Measurements from ENCODE around the gene PLCB2.
A peak's percentile ranks its signal among the peaks of the same experiment; 100 is the strongest.

Gene PLCB2

DNA sequence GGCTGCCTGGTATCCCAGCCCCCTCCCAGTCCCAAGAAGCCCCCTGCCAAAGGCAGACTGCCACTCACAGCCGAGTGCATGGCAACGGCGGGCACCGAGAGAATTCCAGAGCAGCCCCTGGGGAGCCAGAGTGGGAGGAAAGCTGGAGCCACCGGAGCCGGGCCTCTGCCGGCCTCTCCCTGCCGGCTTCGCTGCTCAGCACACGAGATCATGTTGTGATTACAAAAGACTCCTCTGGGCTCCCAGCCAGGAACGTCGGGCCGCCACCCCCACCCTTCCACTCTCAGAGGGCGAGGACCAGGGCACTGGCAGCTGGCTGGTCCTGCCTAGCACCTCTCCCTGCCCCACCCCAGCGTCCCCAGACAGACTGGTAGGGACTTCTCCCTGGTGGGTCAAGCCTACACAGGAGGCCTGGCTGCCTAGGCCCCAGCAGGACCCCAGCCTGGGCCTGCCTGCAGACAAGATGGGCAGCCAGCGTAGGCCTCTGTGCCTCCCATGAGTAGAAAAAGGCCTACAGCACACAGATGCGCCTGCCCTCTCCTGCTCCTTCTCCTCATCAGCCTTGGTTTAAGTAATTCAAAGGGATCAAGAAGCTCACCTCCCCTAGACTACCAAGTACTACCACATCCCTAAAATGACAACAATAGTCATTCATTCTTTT lies 33.1 kb upstream of the PLCB2 start, which contains the start of gene CCDC9B:
CCDC9B (minus strand) TSS at position 200 of the 661 bp plus-strand sequence; CDS start at position 80, 120 bp downstream.
- no peak for DNase-seq

DNA sequence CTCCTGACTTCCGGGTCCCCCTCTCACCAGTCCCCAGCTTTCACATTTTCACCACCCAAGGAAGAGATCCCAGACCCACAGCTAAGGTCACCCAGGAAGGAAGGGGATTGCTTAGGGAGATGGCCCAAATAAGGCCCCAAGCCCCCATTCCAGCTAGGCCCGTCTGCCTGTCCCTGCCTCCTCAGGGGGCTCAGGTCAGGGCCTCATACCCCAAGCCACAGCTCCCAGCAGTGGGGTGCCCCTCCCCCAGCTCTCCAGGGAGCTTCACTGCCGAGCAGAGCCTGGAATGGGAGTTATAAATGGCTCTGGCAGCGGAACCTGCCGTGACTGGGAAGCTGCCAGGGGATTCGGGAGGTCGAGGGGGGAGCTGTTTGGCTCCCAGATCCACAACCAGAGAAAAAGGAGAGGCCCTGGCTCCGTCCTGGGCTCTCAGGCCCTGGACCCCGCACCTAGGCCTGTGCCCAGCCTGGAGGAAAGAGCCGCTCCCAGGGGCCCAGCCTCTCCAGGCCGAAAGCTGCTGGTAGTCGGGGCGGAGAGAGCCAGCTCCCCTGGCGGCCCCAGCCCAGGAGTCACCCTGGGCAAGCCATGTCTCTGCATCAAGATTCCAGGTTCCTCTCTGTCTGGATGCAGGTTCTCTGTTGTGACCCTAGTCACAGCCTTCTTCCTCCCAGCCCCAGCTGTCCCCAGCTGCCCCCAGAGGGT lies 32.5 kb upstream of the PLCB2 start:
- DNase-seq = no peak

DNA sequence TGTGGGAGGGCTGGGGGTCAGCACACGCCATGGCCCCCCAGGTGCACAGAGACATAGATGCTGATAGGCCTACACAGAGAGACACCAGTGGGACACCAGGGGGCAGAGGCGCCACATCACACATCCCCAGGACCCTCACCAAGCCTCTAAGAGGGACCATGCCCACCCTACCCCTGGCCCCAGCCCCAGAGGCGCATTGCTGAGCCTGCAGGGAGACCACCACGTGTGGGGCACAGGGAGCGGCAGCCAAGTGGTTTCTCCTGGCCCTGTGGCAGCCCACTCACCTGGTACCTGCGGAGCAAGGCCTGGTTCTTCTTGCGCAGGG lies 31.8 kb upstream of the PLCB2 start:
- DNase-seq = no peak

DNA sequence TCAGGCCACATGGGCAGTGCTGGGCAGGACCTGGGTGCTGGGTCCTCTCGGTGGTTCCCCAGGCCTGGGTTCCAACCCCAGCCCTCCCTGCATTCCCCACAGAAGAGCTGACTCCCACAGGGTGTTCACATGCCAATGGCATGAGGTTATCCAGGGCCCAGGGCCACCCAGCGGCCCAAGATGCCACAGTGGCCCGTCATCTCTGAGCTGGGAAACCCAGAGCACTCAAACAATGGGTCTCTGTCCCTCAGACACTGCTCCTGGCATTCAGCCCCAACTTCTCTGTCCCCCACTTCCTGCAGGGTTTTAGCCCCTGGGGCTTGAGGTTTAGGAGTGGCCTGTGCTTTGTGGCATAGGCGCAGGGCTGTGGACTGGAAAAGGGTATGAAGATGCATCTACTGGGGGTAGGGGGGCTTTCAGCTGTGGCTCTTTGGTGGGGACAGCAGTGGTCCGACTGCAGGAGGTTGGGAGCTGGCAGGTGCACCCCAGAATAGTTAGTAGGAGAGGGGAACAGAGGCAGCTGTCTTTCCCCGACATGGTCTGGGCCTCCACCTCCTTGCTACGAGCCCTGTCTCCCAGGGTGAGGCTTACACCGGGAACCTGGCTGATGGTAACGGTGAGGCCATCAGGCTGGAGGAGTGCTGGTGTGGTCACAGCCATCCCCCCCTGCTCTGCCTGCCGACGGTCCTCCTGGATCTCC lies 31.3 kb upstream of the PLCB2 start:
- no peak for DNase-seq

DNA sequence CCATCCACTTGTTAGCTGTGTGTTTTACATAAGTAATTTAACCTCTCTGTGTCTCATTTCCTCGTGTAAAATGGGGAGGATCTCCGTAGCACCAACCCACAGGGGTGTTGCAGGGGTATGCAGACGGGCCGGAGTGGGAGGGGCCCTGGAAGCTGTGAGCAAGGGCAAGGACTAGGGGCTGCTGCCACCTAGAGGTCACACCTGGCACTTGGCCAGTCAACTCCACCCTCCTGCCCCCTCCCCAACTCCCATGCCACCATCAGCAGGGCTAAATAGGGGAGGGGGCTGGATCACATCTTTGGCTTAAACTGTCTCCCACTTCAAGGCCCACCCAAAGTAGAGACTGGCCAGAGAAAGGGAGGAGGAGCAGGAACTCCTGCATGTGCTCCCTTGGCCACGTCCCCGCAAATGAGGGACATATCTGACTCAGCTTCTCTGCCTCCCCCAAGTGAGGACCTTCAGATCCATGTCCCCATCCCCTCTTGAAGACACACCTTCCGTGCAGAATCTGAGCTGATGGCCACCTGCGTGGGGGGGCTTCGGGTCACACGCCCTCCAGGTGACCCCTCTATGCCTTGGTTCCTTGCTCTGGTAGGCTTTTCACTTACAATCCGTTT lies 30.4 kb upstream of the PLCB2 start:
- peak; percentile 70 for DNase-seq

DNA sequence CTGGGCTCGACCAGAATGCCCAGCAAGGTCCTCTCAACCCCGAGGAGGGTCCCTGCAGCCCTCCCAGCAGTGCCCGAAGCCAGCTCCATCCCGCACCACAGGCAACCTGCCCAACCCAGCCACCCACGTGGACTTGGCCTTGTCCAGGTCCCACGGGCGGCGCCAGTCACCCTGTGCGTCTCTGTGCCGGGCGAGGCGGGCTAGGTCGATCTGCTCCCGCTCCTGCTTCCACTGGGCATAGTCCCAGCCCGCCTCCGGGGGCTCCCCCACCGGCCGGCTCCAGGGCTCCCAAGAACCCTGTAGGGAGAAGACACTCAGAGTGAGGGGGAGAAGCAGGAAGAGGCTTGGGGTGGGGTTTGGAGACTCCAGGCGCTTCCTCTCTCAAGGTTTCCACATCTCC lies 29.9 kb upstream of the PLCB2 start:
- no peak for DNase-seq

DNA sequence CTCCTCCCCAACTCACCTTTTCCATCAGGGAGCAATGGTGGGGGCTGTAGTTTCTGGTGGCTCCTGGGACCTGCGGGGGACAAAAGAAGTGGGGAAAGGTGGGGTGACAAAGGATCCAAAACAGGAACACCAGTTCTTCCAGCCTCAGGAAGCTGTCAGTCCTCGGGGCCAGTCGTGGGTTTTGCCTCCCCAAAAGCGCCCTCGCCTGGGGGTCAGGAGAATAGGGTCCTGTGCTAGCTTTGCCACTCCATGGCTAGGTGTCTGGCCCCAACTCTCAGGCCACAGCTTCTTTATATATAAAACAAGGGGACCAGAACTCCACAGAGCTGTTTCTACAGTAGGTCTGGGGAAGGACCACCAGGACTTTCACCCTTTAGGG lies 29.0 kb upstream of the PLCB2 start:
- DNase-seq = no peak

DNA sequence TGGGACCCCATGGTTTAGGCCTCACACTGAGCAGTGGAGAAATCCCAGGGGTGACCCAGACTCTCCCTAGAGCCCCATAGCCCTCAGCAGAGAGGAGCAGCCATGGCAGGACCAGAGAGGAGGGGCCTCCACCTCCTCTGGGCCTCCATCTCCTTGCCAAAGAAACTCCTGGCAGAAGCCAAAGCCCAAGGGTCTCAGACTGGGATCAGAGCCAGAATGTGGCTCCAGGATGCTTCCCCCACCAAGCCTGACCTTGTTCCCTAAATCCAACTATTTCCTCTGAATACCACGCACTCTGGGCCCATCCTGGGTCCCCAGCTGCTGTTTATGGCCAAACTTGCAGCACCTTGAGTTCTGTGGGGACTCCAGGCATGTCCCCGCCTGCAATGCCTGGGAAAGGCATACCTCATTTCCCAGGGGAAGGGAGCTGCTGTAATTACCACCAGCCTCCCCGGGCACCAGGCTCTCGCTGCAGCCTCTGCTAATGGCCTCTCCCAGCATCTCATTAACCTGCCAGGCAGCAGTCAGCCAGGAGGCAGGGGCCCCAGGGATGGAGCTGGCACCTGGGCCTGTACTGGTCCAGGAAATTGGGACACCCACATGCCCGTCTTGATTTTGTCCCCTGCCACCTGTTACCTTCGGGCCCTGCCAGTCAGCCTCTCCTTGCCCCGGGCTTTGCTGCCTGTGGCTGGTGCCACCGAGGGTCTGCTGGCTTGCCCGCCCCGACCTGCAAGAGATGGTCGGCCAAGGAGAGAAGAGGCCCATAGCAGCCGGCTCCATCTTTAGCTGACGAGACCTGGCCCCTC lies 28.4 kb upstream of the PLCB2 start:
- DNase-seq = no peak

DNA sequence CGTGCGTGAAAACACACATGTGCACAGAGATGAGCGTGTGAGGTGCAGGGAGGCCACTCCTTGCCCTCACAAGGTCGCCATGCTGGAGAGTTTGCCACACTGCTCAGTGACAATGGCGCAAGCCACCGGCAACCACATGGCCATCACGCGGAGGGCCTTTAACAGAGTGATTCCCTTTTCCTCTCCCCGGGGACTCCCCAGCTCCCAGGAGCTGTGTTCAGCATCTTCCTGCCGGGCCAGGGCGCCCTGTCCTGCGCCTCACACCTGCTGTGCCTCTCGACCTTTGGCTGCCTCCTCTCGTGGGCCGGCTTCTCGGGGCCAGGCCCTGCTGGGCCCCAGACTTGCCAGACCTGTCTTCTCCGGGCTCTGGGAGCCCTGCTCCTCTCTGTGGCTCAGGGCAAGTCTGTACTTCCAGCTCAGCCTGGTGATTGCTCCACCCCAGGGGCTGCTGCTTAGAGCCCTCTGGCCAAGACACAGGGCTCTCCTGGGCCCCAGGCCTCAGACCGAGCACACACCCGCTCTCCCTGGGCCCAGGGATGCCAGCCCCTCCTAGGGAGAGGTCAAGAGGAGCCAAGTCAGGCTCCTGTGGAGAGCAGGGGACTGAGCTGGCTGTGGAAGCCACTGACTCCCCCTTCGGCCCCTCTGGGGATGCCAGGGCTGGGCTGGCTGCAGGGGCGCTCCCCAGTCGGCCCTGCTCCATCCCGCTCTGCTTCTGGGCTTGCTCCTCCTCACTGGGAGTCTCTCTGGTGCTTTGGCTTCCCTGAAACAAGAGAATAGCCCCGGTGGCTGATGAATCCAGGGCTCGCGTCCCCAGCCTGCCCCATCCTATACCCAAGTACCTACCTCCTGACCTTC lies 27.4 kb upstream of the PLCB2 start:
- no peak for DNase-seq

DNA sequence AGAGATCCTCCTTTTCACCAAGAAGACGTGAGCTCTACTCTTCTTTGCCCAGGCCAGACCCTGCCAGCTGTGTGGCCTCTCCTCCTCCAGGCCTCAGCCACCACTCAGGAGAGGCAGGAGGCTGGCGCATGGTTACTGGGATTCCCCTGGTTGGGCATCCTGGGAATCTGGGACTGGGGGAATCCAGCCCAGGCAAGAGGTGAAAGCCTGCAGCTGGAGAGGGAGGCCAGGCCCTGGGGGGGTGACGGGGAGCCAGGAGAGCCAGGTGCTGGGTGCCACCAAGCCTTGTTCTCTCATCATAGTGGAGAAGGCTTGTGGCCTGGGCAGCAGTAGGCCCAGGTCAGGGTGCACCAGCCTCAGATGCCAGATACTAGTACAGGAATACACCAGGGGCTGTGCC lies 26.8 kb upstream of the PLCB2 start:
- DNase-seq = no peak

DNA sequence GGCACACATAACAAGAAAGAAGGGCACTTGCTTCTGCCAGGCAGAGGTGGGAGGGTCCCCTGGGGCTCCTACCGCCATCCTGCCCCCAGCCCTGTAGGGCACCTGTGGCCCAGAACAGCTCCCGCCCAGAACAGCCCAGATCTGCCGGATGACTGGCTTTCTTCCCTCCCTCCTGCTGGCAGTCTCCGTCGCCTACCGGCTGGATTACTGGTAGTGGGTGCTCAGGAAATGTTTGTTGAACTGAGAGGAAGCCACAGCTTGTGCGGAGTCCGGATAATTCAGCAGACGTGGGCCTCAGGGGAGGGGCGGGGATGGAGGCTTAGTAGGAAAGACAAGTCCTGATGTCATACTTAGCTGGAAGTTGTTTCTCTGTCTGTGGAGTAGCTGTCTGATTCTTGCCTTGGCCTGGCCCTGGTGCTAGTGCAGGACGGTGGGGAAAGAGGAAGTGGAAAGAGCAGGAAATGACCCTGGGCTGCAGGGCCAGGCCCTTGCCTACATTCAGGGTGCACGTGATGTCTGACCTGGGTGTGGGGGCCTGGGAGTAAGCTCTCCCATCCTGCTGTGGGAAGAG lies 26.3 kb upstream of the PLCB2 start:
- no peak for DNase-seq

DNA sequence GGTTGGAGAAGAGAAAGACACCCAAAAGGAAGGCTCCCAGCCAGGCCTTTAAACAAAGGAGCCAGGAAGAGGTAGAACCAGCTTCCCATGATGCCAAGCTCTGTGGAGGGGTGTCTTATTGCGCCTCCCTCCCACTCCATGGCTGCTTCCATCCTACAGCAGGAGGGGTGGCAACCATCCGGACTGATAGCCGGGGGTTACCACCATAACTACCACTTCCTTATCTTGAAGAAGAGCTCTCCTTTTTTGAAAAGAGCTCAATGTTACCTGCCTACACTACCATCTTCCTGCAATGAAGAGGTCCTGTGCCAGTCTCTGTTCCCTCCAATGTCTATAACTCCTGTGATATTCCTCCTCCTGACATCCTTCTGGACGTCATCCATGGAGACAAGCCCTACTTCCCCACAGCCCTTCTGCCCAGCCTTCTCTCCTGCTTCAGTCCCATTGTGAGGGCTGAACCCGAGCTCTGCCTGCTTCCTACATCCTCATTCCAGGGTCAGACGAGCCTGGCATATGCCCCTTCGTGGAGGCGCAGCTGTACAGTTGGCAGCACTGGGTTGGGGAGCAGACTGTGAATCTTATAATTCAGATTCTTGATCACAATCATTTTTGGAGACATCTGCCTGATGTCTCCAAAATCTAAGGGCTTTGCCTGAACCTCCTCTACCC lies 24.5 kb upstream of the PLCB2 start:
- no peak for DNase-seq

DNA sequence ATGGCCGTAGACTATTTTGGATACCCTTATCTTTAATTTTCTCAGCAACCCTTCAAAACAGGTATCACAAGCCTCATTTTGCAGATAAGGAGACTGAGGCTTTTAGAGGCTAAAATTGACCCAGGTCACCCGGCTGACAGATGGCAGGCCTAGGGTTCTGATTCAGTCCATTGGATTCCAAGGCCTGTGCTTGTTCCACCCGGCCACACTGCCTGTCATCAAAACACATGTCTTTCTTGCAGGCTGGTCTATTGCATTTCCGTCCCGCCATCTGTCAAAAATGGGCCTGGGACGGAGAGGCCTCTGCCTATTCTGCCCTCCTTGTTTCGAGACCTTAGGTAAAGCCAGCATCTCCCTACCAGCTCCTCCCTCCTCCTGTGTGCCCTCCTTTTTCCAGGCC lies 23.9 kb upstream of the PLCB2 start:
- DNase-seq = no peak

DNA sequence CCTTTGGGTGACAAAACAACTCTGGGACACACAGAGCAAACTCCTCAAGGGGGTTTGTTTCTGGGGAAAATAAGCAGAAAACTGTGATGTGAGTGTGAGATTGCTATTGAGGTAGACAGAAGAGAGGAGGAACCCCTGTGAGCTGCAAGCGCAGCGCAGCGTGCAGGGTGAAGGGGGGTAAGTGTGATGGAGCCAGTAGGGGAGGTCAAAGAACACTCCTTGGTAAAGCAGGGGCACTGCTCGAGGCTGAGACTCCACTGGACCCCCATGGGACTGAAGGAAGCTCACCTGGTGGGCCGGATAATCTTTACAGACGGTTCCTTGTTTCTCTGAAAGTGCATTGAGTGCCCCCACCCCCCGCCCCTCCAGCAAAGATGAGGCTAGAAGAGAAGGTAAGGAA lies 23.3 kb upstream of the PLCB2 start:
- DNase-seq = no peak

DNA sequence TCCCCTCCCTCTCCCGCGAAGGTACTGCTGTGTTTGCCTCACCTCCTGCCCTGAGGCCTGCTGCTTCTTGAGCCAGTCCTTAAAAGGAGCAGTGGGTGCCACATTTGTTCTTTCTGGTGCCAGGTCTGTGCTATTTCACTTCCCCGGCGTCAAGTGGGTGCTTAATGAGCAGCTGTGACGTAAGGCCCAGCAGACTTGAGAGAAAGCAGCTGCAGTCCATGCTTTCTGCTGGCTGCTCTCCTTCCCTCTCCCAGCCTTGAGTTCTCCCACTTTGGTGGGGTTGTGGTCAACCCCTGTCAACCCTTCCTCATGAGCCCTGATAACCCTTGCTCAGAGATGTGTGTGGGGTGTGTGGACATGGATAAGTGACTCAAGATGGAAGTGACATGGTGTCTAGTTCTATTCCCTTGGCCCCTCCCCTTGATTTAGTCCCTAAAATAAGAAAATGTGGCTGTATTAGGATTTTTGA lies 22.7 kb upstream of the PLCB2 start:
- DNase-seq = no peak

DNA sequence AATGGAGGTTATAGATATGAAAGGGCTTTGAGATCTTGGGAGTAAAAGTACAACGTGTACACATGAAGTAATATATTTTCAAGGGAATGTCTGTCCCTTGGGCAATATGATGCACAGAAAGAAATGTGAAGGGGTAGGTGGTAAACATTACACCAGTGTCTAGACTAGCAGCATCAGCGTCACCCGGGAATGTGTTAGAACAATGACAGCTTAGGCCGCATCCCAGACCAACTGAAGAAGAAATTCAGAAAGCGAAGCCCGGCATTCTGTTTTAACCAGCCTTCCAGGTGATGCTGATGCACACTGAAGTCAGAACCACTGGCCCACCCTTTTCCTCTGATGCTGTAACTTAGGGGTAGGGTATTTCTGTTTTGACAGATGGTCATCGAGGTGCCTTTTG lies 22.1 kb upstream of the PLCB2 start:
- no peak for DNase-seq

DNA sequence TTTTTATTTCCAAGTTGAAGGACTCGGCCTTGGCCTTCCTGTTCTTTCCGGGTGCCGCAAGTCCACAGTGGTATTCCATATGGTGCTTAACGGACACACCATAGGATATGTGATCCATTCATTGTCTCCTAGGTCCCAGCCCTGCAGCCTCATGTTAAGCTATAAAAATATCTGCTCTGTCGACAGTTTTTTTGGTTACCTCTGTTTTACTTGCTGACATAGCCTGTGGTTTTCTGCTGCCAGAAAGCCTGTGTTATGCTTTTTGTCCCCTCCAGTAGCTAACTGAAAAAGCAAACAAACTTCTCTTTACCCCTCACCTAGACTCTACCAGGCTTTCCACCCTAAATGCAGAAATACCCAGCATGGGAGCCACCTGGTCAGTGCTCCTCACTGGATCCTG lies 21.0 kb upstream of the PLCB2 start:
- no peak for DNase-seq

DNA sequence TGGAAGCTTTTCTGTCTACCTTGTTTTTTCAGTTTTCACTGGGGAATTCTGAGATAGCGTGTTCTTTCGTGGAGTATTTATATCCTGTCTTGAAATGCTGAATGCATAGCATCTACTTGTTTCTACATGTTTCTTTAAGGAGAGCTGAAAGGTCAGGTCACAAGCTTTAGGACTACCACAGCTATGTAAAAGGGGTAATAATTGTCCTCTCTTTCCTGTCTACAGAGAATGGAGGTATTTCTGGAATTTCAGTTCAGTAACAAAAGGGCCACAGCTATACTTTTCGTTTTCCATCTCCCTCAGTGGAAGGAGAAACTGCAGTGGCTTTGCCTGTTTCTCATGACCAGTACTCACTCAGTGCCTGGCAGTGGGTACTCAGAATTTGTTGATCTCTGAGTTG lies 20.4 kb upstream of the PLCB2 start:
- no peak for DNase-seq

DNA sequence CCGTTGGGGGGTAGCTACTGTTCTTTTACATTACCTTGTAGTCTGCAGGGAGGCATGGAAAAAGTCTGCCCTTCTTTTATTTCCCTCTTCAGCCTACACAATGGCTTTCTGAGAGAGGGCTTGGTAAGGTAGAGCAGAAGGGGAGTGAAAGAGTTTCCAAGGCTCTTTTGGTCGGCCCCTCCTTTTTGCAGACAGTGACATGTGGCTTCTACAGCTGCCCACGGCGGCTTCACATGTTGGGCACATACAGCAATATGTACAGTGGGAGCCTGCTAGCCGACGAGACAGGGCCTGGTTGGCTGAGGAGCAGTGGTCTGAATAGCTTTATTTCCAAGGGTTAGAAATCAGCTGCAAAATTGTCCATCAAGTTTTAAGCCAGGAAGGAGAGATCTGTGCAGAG lies 19.7 kb upstream of the PLCB2 start:
- DNase-seq = no peak

DNA sequence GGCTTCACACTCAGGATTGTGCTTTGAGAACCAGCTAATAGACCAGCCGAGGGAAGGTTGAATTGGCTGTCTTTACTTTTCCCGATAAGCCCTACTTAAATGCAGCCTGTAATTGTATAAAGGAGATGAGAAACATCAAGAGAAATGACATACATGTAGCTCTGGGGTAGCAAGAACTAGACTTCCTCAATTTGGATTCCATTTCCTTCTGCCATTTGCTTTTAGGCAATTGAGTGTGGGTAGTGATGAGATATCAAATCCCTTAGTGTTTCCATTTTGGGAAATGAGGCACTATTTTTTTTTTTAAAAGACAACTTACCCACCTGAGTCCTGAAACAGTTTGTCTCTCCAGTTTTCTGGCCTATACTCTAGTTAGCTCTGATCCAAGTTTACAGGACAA lies 18.0 kb upstream of the PLCB2 start:
- no peak for DNase-seq

DNA sequence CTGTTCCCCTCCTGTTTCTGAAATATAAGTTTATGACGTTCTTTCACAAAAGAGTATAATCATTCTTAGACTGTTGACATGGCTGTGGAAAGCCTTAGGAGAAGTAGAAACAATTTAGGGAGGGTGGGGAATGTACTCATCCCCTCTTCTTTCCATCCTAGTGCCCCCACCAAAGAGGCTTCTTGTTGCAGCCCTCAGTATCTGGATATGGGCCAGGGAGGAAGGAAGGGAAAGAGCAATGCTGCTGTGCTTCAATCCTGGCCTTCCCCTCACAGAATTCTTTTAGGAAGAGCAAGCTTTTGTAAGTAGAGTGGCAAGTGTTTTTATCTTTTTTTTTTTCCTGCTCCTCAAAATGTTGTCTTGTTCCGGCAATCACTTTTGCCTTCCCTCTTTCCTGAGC lies 17.5 kb upstream of the PLCB2 start:
- no peak for DNase-seq
